WTC11 (cell line): ENCODE measurements around the gene MOBP. TPM values are rescaled to one million over a fixed set of nuclear protein-coding genes. Genes with fewer than 3 reads are reported as not detected.

ENCODE experiments used
- ATAC-seq: fragments of 200-7000 bp; cut with Tn5 transposase; 2 replicates; pipeline ENCODE4 v1.10.0; 2021; ENCODE audit warnings: mild to moderate bottlenecking, moderate library complexity
- CTCF ChIA-PET: fragments of 300-600 bp; sonication (Branson Sonifier 250); formaldehyde crosslinking; loops from one replicate; lab custom pipeline; 2021; ENCODE audit warnings: antibody characterized with exemption; lab: Charles Lee
- POLR2A ChIA-PET: fragments of 350-600 bp; sonication (Branson Sonifier 250); formaldehyde crosslinking; loops from one replicate; lab custom pipeline; 2021; ENCODE audit warnings: antibody characterized with exemption; lab: Charles Lee
- DNase-seq: peaks from one replicate; pipeline ENCODE4 v3.0.0; 2021; ENCODE audit warnings: low spot score
- H3K27ac Mint-ChIP-seq: 2 replicates; pipeline ENCODE4 v1.8.0; 2021; ENCODE audit warnings: mixed read lengths
- H3K27me3 Mint-ChIP-seq: 2 replicates; pipeline ENCODE4 v1.8.0; 2021; ENCODE audit warnings: low read depth, mild to moderate bottlenecking, moderate library complexity, mixed read lengths
- H3K36me3 Mint-ChIP-seq: 2 replicates; pipeline ENCODE4 v1.8.0; 2021; ENCODE audit warnings: mixed read lengths
- H3K4me1 Mint-ChIP-seq: 2 replicates; pipeline ENCODE4 v1.8.0; 2022; ENCODE audit warnings: mixed read lengths
- H3K4me3 Mint-ChIP-seq: 2 replicates; pipeline ENCODE4 v1.8.0; 2021; ENCODE audit warnings: mild to moderate bottlenecking, moderate library complexity, mixed read lengths
- H3K9me3 Mint-ChIP-seq: 2 replicates; pipeline ENCODE4 v1.8.0; 2021; ENCODE audit warnings: mixed read lengths
- AR ChIP-seq: fragments of 250-450 bp; sonication (Bioruptor Pico); IDR thresholded peaks from 2 replicates; pipeline ENCODE4 v1.9.0; 2021; ENCODE audit warnings: mild to moderate bottlenecking
- ARID4B ChIP-seq: sonication (generic); formaldehyde crosslinking; IDR thresholded peaks from 2 replicates; pipeline ENCODE4 v1.8.0; 2023; ENCODE audit warnings: missing genetic modification reagents, mild to moderate bottlenecking, borderline replicate concordance
- ATF1 ChIP-seq: sonication (generic); formaldehyde crosslinking; IDR thresholded peaks from 2 replicates; pipeline ENCODE4 v1.8.1; 2023; ENCODE audit warnings: mild to moderate bottlenecking, moderate library complexity, missing genetic modification reagents
- ATF3 ChIP-seq: sonication (generic); formaldehyde crosslinking; conservative IDR thresholded peaks from 2 replicates; pipeline ENCODE4 v1.8.1; 2022; ENCODE audit warnings: mild to moderate bottlenecking, missing genetic modification reagents
- E2F4 ChIP-seq: sonication (generic); formaldehyde crosslinking; IDR thresholded peaks from 2 replicates; pipeline ENCODE4 v1.8.1; 2022; ENCODE audit warnings: low read depth, mild to moderate bottlenecking, moderate library complexity, missing genetic modification reagents, borderline replicate concordance
- E2F5 ChIP-seq: sonication (generic); formaldehyde crosslinking; IDR thresholded peaks from 2 replicates; pipeline ENCODE4 v1.8.1; 2022; ENCODE audit warnings: mild to moderate bottlenecking, moderate library complexity, missing genetic modification reagents
- ESRRA ChIP-seq: sonication (generic); formaldehyde crosslinking; IDR thresholded peaks from 2 replicates; pipeline ENCODE4 v1.8.1; 2022; ENCODE audit warnings: mild to moderate bottlenecking, missing genetic modification reagents, borderline replicate concordance
- FOXP4 ChIP-seq: sonication (generic); formaldehyde crosslinking; IDR thresholded peaks from 2 replicates; pipeline ENCODE4 v1.8.0; 2022; ENCODE audit warnings: mild to moderate bottlenecking, missing genetic modification reagents
- GABPB1 ChIP-seq: sonication (generic); formaldehyde crosslinking; IDR thresholded peaks from 2 replicates; pipeline ENCODE4 v1.8.1; 2023; ENCODE audit warnings: mild to moderate bottlenecking, missing genetic modification reagents
- IRF1 ChIP-seq: sonication (generic); formaldehyde crosslinking; IDR thresholded peaks from 2 replicates; pipeline ENCODE4 v1.8.0; 2023; ENCODE audit warnings: missing genetic modification reagents
- JUN ChIP-seq: sonication (generic); formaldehyde crosslinking; IDR thresholded peaks from 2 replicates; pipeline ENCODE4 v1.8.0; 2023; ENCODE audit warnings: mild to moderate bottlenecking, missing genetic modification reagents
- PREB ChIP-seq: sonication (generic); formaldehyde crosslinking; IDR thresholded peaks from 2 replicates; pipeline ENCODE4 v1.8.1; 2022; ENCODE audit warnings: mild to moderate bottlenecking, missing genetic modification reagents, moderate library complexity, borderline replicate concordance
- SMAD3 ChIP-seq: sonication (generic); formaldehyde crosslinking; IDR thresholded peaks from 2 replicates; pipeline ENCODE4 v1.8.0; 2022; ENCODE audit warnings: missing genetic modification reagents, mild to moderate bottlenecking, borderline replicate concordance
- TCF7 ChIP-seq: sonication (generic); formaldehyde crosslinking; IDR thresholded peaks from 2 replicates; pipeline ENCODE4 v1.8.0; 2022; ENCODE audit warnings: mild to moderate bottlenecking, low read depth, missing genetic modification reagents, moderate library complexity
- TEAD1 ChIP-seq: sonication (generic); formaldehyde crosslinking; IDR thresholded peaks from 2 replicates; pipeline ENCODE4 v1.8.0; 2022; ENCODE audit warnings: mild to moderate bottlenecking, missing genetic modification reagents
- ZMAT4 ChIP-seq: fragments of 250-450 bp; sonication (Bioruptor Pico); IDR thresholded peaks from 2 replicates; pipeline ENCODE4 v1.9.0; 2021; ENCODE audit warnings: mild to moderate bottlenecking
- ZNF317 ChIP-seq: sonication (generic); formaldehyde crosslinking; IDR thresholded peaks from 2 replicates; pipeline ENCODE4 v1.8.1; 2023; ENCODE audit warnings: low read depth, mild to moderate bottlenecking, moderate library complexity, missing genetic modification reagents, borderline replicate concordance
- total RNA-seq: library from RNA; stranded (reverse); gene quantifications from 3 replicates; pipeline ENCODE4 v1.2.3, GENCODE V29; 2021

The MOBP gene
- total RNA-seq, 1 experiment from 2014 or later, result 0.13 TPM

- no peak overlapping the region for H3K27ac Mint-ChIP-seq
- TF ChIP-seq ATF1, result no peak
Measured at GRCh38 chr3:39499651-39500273, 32.3 kb downstream of the MOBP start.

GRCh38 chr3:39501059-39501458 lies 33.6 kb downstream of the MOBP start:
- DNase-seq, result no peak
- ChIA-PET CTCF (no interaction called here), POLR2A (no interaction called here)
- Mint-ChIP-seq H3K9me3 (peaks cover 6% of the 10 kb centered on the region), H3K36me3 (no peaks in the 10 kb centered on the region), H3K4me3 (no peak overlapping the region), H3K4me1 (peaks cover 9% of the 10 kb centered on the region), H3K27ac (no peak overlapping the region), H3K27me3 (peaks cover 21% of the 10 kb centered on the region)
- ATAC-seq, result no peak
- no peak for TF ChIP-seq ATF3 (CRISPR knock-in tag)
- TF ChIP-seq ZMAT4 (CRISPR knock-in tag), result no peak
- TF ChIP-seq AR (CRISPR knock-in tag), result no peak
- TF ChIP-seq TCF7 (CRISPR knock-in tag), result no peak
- no peak for TF ChIP-seq E2F4 (CRISPR knock-in tag)
- TF ChIP-seq TEAD1, result no peak
- no peak for TF ChIP-seq PREB (CRISPR knock-in tag)
- TF ChIP-seq FOXP4 (CRISPR knock-in tag), result no peak
- TF ChIP-seq GABPB1 (CRISPR knock-in tag), result no peak
- no peak for TF ChIP-seq ARID4B (CRISPR knock-in tag)
- no peak for TF ChIP-seq ZNF317 (CRISPR knock-in tag)
- TF ChIP-seq JUN, result no peak
- TF ChIP-seq SMAD3 (CRISPR knock-in tag), result no peak
- TF ChIP-seq E2F5 (CRISPR knock-in tag), result no peak
- TF ChIP-seq IRF1 (CRISPR knock-in tag), result no peak
- no peak for TF ChIP-seq ESRRA (CRISPR knock-in tag)

More at GRCh38 chr3:39499651-39500273, 32.3 kb downstream of the MOBP start:
- ChIA-PET CTCF (interaction anchor here (0.8 to 2.7 kb wide), 10 partner anchors 8 to 693 kb away, joined by 3 to 54 read pairs (median 6); no protein-coding TSS in a partner anchor), POLR2A (no interaction called here)
- H3K27me3 Mint-ChIP-seq, result peaks cover 17% of the 10 kb centered on the region
- peaks cover 6% of the 10 kb centered on the region for H3K9me3 Mint-ChIP-seq
- H3K36me3 Mint-ChIP-seq, result no peaks in the 10 kb centered on the region
- DNase-seq (no peak), ATAC-seq (no peak)
- H3K4me3 Mint-ChIP-seq, result no peak overlapping the region
- H3K4me1 Mint-ChIP-seq, result peaks cover 9% of the 10 kb centered on the region
